SJCRH30 (cell line): ENCODE results near the gene KHDC4. TPM values are rescaled to one million over a fixed set of nuclear protein-coding genes. Genes with fewer than 3 reads are reported as not detected.
"Not testable (repeated sequence)": the region's sequence is repeated elsewhere in the genome, so short reads cannot be mapped to it uniquely, and the experiment has no call there.

Experiments used
- DNase-seq, 2 experiments: peaks; one replicate each; pipeline ENCODE4 v3.0.0-alpha.2; 2015 to 2020
- H3K27ac ChIP-seq: fragments of 250-450 bp; sonication (Bioruptor Pico); 2 replicates; pipeline ENCODE4 v1.5.1; 2020; ENCODE audit warnings: mild to moderate bottlenecking, moderate library complexity
- H3K27me3 ChIP-seq: fragments of 250-450 bp; sonication (Bioruptor Pico); 2 replicates; pipeline ENCODE4 v1.5.1; 2020; ENCODE audit warnings: mild to moderate bottlenecking, moderate library complexity
- H3K36me3 ChIP-seq: fragments of 250-450 bp; sonication (Bioruptor Pico); 2 replicates; pipeline ENCODE4 v1.5.1; 2020; ENCODE audit warnings: mild to moderate bottlenecking, moderate library complexity
- H3K4me1 ChIP-seq: fragments of 250-450 bp; sonication (Bioruptor Pico); 2 replicates; pipeline ENCODE4 v1.5.1; 2020; ENCODE audit warnings: mild to moderate bottlenecking, moderate library complexity
- H3K4me3 ChIP-seq: fragments of 250-450 bp; sonication (Bioruptor Pico); 2 replicates; pipeline ENCODE4 v1.5.1; 2020; ENCODE audit warnings: mild to moderate bottlenecking, moderate library complexity
- H3K9me3 ChIP-seq: fragments of 250-450 bp; sonication (Bioruptor Pico); replicated peaks from 2 replicates; pipeline ENCODE4 v1.5.1; 2020; ENCODE audit warnings: mild to moderate bottlenecking, moderate library complexity
- total RNA-seq: library from RNA; depleted of rRNA; stranded (reverse); fragments of >200 nt; shearing (Covaris generic); gene quantifications from 2 replicates; pipeline ENCODE4 v1.2.3, GENCODE V29; 2014

Gene KHDC4
- total RNA-seq, 1 experiment from 2014 or later = 52.1 TPM

GRCh38 chr1:155912056-155912536 lies 22.1 kb downstream of the KHDC4 start:
- peaks cover 4% of the 10 kb centered on the region; the same call in 1 of the 2 replicates for H3K4me1 ChIP-seq
- no peaks in the 10 kb centered on the region for H3K27me3 ChIP-seq
- no peak for DNase-seq
- H3K27ac ChIP-seq = no peak overlapping the region
- H3K9me3 ChIP-seq = no peaks in the 10 kb centered on the region
- no peak overlapping the region for H3K4me3 ChIP-seq
- H3K36me3 ChIP-seq = peaks cover 51% of the 10 kb centered on the region

GRCh38 chr1:155911156-155912055 lies 22.8 kb downstream of the KHDC4 start, which contains the start of gene RIT1:
RIT1 (minus strand) TSS chr1:155911349; CDS start chr1:155910761, 588 bp downstream.
- H3K27me3 ChIP-seq = no peaks in the 10 kb centered on the region
- peaks cover 4% of the 10 kb centered on the region; the same call in 1 of the 2 replicates for H3K4me1 ChIP-seq
- H3K9me3 ChIP-seq = no peaks in the 10 kb centered on the region
- H3K4me3 ChIP-seq = peak within 1 kb of the TSS; percentile 62
- H3K27ac ChIP-seq = peak within 1 kb of the TSS; percentile 2; the same call in 1 of the 2 replicates
- DNase-seq = peak; percentile 82 to 84
- H3K36me3 ChIP-seq = peaks cover 48% of the 10 kb centered on the region

GRCh38 chr1:155910621-155911121 lies 23.5 kb downstream of the KHDC4 start:
- peak overlapping the region; percentile 62 for H3K4me3 ChIP-seq
- no peaks in the 10 kb centered on the region for H3K27me3 ChIP-seq
- peak overlapping the region; percentile 2; the same call in 1 of the 2 replicates for H3K27ac ChIP-seq
- H3K4me1 ChIP-seq = peaks cover 4% of the 10 kb centered on the region; the same call in 1 of the 2 replicates
- H3K36me3 ChIP-seq = peaks cover 47% of the 10 kb centered on the region
- H3K9me3 ChIP-seq = no peaks in the 10 kb centered on the region
- DNase-seq = peak; percentile 34 to 56

GRCh38 chr1:155909894-155910293 lies 24.3 kb downstream of the KHDC4 start:
- no peak overlapping the region for H3K27ac ChIP-seq
- H3K27me3 ChIP-seq = no peaks in the 10 kb centered on the region
- H3K4me3 ChIP-seq = no peak overlapping the region
- H3K4me1 ChIP-seq = peaks cover 4% of the 10 kb centered on the region; the same call in 1 of the 2 replicates
- H3K9me3 ChIP-seq = no peaks in the 10 kb centered on the region
- peaks cover 48% of the 10 kb centered on the region for H3K36me3 ChIP-seq
- DNase-seq = no peak

- H3K27me3 ChIP-seq = no peaks in the 10 kb centered on the region
- no peak for DNase-seq
- no peaks in the 10 kb centered on the region for H3K9me3 ChIP-seq
- no peak overlapping the region for H3K27ac ChIP-seq
- H3K4me3 ChIP-seq = no peak overlapping the region
- H3K36me3 ChIP-seq = peaks cover 63% of the 10 kb centered on the region
- no peaks in the 10 kb centered on the region for H3K4me1 ChIP-seq
Observed at GRCh38 chr1:155904261-155904660, 30.0 kb downstream of the KHDC4 start.

GRCh38 chr1:155900161-155900560 lies 34.1 kb downstream of the KHDC4 start:
- Histone ChIP-seq H3K27me3 (no peaks in the 10 kb centered on the region), H3K9me3 (no peaks in the 10 kb centered on the region), H3K4me1 (no peaks in the 10 kb centered on the region), H3K27ac (no peak overlapping the region), H3K36me3 (peaks cover 63% of the 10 kb centered on the region), H3K4me3 (no peak overlapping the region)
- DNase-seq = no peak

- Histone ChIP-seq H3K36me3 (peaks cover 58% of the 10 kb centered on the region), H3K4me1 (no peaks in the 10 kb centered on the region), H3K9me3 (no peaks in the 10 kb centered on the region), H3K27me3 (no peaks in the 10 kb centered on the region), H3K27ac (no peak overlapping the region), H3K4me3 (no peak overlapping the region)
- DNase-seq = no peak
Observed at GRCh38 chr1:155899683-155900082, 34.5 kb downstream of the KHDC4 start.

- Histone ChIP-seq H3K9me3 (no peaks in the 10 kb centered on the region), H3K27ac (no peak overlapping the region), H3K4me1 (no peaks in the 10 kb centered on the region), H3K27me3 (no peaks in the 10 kb centered on the region), H3K4me3 (no peak overlapping the region), H3K36me3 (peaks cover 51% of the 10 kb centered on the region)
- DNase-seq = no peak
Observed at GRCh38 chr1:155898888-155899287, 35.3 kb downstream of the KHDC4 start.

GRCh38 chr1:155897746-155898145 lies 36.5 kb downstream of the KHDC4 start:
- H3K27me3 ChIP-seq = no peaks in the 10 kb centered on the region
- DNase-seq = no peak
- H3K4me3 ChIP-seq = no peak overlapping the region
- H3K4me1 ChIP-seq = no peaks in the 10 kb centered on the region
- no peak overlapping the region for H3K27ac ChIP-seq
- peaks cover 43% of the 10 kb centered on the region for H3K36me3 ChIP-seq
- no peaks in the 10 kb centered on the region for H3K9me3 ChIP-seq

- H3K27me3 ChIP-seq, H3K9me3 ChIP-seq, H3K4me1 ChIP-seq, DNase-seq, H3K4me3 ChIP-seq, H3K27ac ChIP-seq: not testable (repeated sequence)
- H3K36me3 ChIP-seq = peaks cover 33% of the 10 kb centered on the region
Observed at GRCh38 chr1:155896476-155896875, 37.7 kb downstream of the KHDC4 start.

GRCh38 chr1:155895617-155896016 lies 38.6 kb downstream of the KHDC4 start:
- H3K4me1 ChIP-seq, H3K27ac ChIP-seq, DNase-seq, H3K9me3 ChIP-seq, H3K4me3 ChIP-seq, H3K27me3 ChIP-seq: not testable (repeated sequence)
- peaks cover 25% of the 10 kb centered on the region for H3K36me3 ChIP-seq

GRCh38 chr1:155893389-155894142 lies 40.6 kb downstream of the KHDC4 start:
- Histone ChIP-seq H3K36me3 (peaks cover 11% of the 10 kb centered on the region), H3K27ac (no peak overlapping the region), H3K9me3 (no peaks in the 10 kb centered on the region), H3K4me3 (no peak overlapping the region), H3K4me1 (no peaks in the 10 kb centered on the region), H3K27me3 (no peaks in the 10 kb centered on the region)
- no peak for DNase-seq

- no peaks in the 10 kb centered on the region for H3K9me3 ChIP-seq
- no peak overlapping the region for H3K4me3 ChIP-seq
Observed at GRCh38 chr1:155892796-155893195, 41.4 kb downstream of the KHDC4 start.

GRCh38 chr1:155890251-155890650 lies 44.0 kb downstream of the KHDC4 start:
- Histone ChIP-seq H3K27me3 (no peaks in the 10 kb centered on the region), H3K9me3 (no peaks in the 10 kb centered on the region), H3K4me1 (no peaks in the 10 kb centered on the region), H3K4me3 (no peak overlapping the region), H3K27ac (no peak overlapping the region), H3K36me3 (no peaks in the 10 kb centered on the region)
- no peak for DNase-seq

More at GRCh38 chr1:155892796-155893195, 41.4 kb downstream of the KHDC4 start:
- no peaks in the 10 kb centered on the region for H3K4me1 ChIP-seq
- H3K27me3 ChIP-seq = no peaks in the 10 kb centered on the region
- no peak for DNase-seq
- no peak overlapping the region for H3K27ac ChIP-seq
- peaks cover 6% of the 10 kb centered on the region; the same call in 1 of the 2 replicates for H3K36me3 ChIP-seq

GRCh38 chr1:155889566-155889965 lies 44.6 kb downstream of the KHDC4 start:
- H3K27ac ChIP-seq = no peak overlapping the region
- DNase-seq = no peak
- no peaks in the 10 kb centered on the region for H3K27me3 ChIP-seq
- no peaks in the 10 kb centered on the region for H3K9me3 ChIP-seq
- H3K4me3 ChIP-seq = no peak overlapping the region
- peaks cover 4% of the 10 kb centered on the region for H3K4me1 ChIP-seq
- H3K36me3 ChIP-seq = no peaks in the 10 kb centered on the region
